GM18519 (cell line): Measurements from ENCODE around the gene CDH6.

Experiments
- ATAC-seq: cut with Tn5 transposase; IDR thresholded peaks from one replicate; pipeline ENCODE4 v1.9.1; 2021; ENCODE audit warnings: mild to moderate bottlenecking, moderate library complexity; ENCODE audit not compliant: unreplicated experiment, low FRiP score

CDH6 gene

GRCh38 chr5:31365776-31366175, 172.3 kb downstream of the CDH6 start:
- no peak for ATAC-seq

- ATAC-seq: no peak
These were observed 173.5 kb downstream of the CDH6 start for GRCh38 chr5:31366941-31367340.

DNA sequence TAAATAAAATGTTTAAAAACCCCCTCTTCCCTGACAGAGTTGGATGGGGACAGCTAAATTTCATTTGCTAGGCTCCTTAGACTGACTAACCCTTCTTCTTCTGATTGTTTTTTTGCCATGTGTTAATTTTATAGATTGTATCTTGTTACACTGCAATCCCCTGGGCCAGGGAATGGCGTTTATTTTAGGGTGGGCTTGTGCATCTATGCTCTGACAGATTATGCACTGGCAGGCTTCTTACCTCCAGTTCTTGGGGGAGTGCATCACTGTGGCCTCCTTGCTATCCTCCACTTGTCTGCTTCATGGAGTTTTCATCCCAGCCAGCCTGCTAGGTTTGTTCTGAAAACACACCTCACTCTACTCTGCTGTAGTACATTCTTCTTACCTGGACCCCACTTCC, 178.6 kb downstream of the CDH6 start:
- no peak for ATAC-seq

- ATAC-seq: no peak
These were observed 182.7 kb downstream of the CDH6 start for GRCh38 chr5:31375999-31376720.

DNA sequence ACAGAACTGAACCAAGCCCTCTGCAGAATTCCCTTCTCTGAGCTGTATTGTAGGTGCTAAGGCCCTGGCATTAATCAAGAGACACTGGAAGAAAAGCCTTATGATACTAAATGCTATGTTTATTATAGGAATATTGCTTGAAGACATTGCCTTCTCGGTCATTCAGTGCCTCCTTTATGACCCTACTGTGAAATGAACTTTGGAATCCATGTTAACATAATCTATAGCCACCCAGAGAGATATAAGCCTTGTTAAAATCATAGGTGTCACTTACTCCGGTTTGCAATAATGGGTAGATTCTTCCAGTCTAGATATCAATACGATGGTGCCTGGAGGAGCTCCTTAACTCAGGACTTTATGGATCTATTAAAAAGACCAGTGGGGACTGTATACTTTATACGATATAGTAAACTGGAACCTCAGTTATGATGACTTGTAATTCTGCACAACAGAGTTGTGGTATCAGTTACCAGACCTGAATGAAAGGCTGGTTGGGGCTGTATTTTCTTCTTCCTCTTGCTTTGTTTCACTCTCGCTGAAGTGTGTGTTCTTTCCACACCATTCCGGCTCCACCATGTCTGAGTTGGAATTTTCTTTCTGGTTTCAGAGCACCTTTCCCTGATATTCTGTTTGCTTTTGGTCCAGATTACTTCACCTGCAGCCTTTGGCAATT, 183.9 kb downstream of the CDH6 start:
- no peak for ATAC-seq

DNA sequence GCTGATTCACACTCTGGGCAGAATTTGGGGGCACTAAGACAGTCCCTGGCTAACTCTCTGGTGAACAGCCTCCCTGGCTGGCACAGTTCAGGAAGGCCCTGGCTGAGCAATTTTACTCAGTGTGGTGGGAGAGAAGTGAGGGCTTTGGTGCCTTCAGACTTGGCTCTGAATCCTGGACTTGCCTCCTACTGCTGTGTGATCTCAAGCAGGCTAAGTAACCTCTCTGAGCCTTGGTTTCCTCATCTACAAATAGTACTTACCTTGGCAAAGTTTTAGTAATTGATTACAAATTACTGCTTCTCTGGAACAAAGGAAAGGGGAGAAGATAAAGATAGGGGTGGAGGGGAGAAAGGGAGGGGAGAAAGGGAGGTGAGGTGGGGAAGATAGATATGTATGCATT, 184.7 kb downstream of the CDH6 start:
- ATAC-seq: no peak
